Measurements from ENCODE around the gene OR14K1.
"Not testable (repeated sequence)": the region's sequence is repeated elsewhere in the genome, so short reads cannot be mapped to it uniquely, and the experiment has no call there.

The OR14K1 gene
- 0 reads per million in 9 experiments for total RNA-seq

- Mint-ChIP-seq H3K4me1 (ENCODE audit: low read depth in 2 of 2) (no peaks in the 10 kb centered on the region), H3K27ac (no peak within 1 kb of the TSS), H3K27me3 (peaks cover 0 to 5% of the 10 kb centered on the region in 2 donors), H3K36me3 (ENCODE audit: insufficient read depth) (peaks cover 3% of the 10 kb centered on the region), H3K4me3 (no peak within 1 kb of the TSS), H3K9me3 (peaks cover 0 to 6% of the 10 kb centered on the region in 2 donors)
- no peak for DNase-seq
- no peak for ATAC-seq (replicated peaks)
Measured at GRCh38 chr1:247738315-247738714, at the start of gene OR14K1. Gene OR14K1, plus strand, starts transcription at chr1:247738615. Its CDS starts 0 bp downstream, at chr1:247738615.

- no peaks in the 10 kb centered on the region for H3K27me3 Mint-ChIP-seq
- ATAC-seq (replicated peaks) (no peak), DNase-seq (no peak)
- no peak overlapping the region for H3K27ac Mint-ChIP-seq
- no peaks in the 10 kb centered on the region for H3K36me3 Mint-ChIP-seq (ENCODE audit: insufficient read depth)
- H3K4me1 Mint-ChIP-seq (ENCODE audit: low read depth in 2 of 2), result no peaks in the 10 kb centered on the region
- H3K9me3 Mint-ChIP-seq, result peaks cover 2 to 7% of the 10 kb centered on the region in 2 donors
- no peak overlapping the region for H3K4me3 Mint-ChIP-seq
Measured at GRCh38 chr1:247701338-247701737, 37.1 kb upstream of the OR14K1 start.

GRCh38 chr1:247710681-247711080 is 27.7 kb upstream of the OR14K1 start:
- H3K27ac Mint-ChIP-seq; DNase-seq; H3K36me3 Mint-ChIP-seq (ENCODE audit: insufficient read depth); ATAC-seq (replicated peaks); H3K4me1 Mint-ChIP-seq (ENCODE audit: low read depth in 2 of 2); H3K27me3 Mint-ChIP-seq; H3K4me3 Mint-ChIP-seq; H3K9me3 Mint-ChIP-seq: not testable (repeated sequence)

GRCh38 chr1:247713753-247714152 is 24.7 kb upstream of the OR14K1 start:
- Mint-ChIP-seq H3K27ac (no peak overlapping the region), H3K9me3 (peaks cover 4 to 6% of the 10 kb centered on the region in 2 donors), H3K4me3 (no peak overlapping the region), H3K4me1 (ENCODE audit: low read depth in 2 of 2) (no peaks in the 10 kb centered on the region), H3K27me3 (no peaks in the 10 kb centered on the region), H3K36me3 (ENCODE audit: insufficient read depth) (no peaks in the 10 kb centered on the region)
- ATAC-seq (replicated peaks) (no peak), DNase-seq (no peak)

GRCh38 chr1:247716546-247716945 is 21.9 kb upstream of the OR14K1 start, which contains the start of gene OR6F1:
Gene OR6F1, minus strand, starts transcription at chr1:247716646. Its CDS starts 3,891 bp downstream, at chr1:247712755.
- DNase-seq (no peak), ATAC-seq (replicated peaks) (no peak)
- no peaks in the 10 kb centered on the region for H3K4me1 Mint-ChIP-seq (ENCODE audit: low read depth in 2 of 2)
- no peaks in the 10 kb centered on the region for H3K27me3 Mint-ChIP-seq
- no peak within 1 kb of the TSS for H3K27ac Mint-ChIP-seq
- no peak within 1 kb of the TSS for H3K4me3 Mint-ChIP-seq
- peaks cover 4% of the 10 kb centered on the region for H3K36me3 Mint-ChIP-seq (ENCODE audit: insufficient read depth)
- H3K9me3 Mint-ChIP-seq, result peaks cover 4 to 6% of the 10 kb centered on the region in 2 donors

DNA sequence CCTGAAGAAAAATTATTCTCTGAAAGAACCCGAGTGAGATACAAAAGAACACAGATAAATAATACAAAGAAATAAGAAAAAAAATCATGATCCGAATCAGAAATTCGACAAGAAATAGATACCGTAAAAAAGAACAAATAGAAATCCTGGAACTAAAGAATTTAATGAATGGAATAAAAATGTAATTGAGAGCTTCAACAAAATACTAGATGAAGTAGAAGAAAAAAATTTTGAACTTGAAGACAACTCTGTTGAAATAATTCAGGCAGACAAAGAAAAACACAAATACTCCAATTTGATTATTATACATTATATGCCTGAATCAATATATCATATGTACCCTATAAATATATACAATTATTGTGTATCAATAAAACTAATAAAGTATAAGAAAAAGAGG is 17.2 kb upstream of the OR14K1 start:
- H3K9me3 Mint-ChIP-seq, result peaks cover 0 to 7% of the 10 kb centered on the region in 2 donors
- no peak overlapping the region for H3K27ac Mint-ChIP-seq

GRCh38 chr1:247740721-247741120 is 2.3 kb downstream of the OR14K1 start:
- Mint-ChIP-seq H3K9me3 (peaks cover 0 to 2% of the 10 kb centered on the region in 2 donors), H3K36me3 (ENCODE audit: insufficient read depth) (no peaks in the 10 kb centered on the region), H3K4me1 (ENCODE audit: low read depth in 2 of 2) (no peaks in the 10 kb centered on the region), H3K27me3 (peaks cover 0 to 5% of the 10 kb centered on the region in 2 donors), H3K27ac (no peak overlapping the region), H3K4me3 (no peak overlapping the region)
- DNase-seq, result no peak
- no peak for ATAC-seq (replicated peaks)

More for the DNA sequence above, 17.2 kb upstream of the OR14K1 start:
- Mint-ChIP-seq H3K36me3 (ENCODE audit: insufficient read depth) (peaks cover 4% of the 10 kb centered on the region), H3K4me3 (no peak overlapping the region), H3K4me1 (ENCODE audit: low read depth in 2 of 2) (no peaks in the 10 kb centered on the region), H3K27me3 (no peaks in the 10 kb centered on the region)
- ATAC-seq (replicated peaks) (no peak), DNase-seq (no peak)

DNA sequence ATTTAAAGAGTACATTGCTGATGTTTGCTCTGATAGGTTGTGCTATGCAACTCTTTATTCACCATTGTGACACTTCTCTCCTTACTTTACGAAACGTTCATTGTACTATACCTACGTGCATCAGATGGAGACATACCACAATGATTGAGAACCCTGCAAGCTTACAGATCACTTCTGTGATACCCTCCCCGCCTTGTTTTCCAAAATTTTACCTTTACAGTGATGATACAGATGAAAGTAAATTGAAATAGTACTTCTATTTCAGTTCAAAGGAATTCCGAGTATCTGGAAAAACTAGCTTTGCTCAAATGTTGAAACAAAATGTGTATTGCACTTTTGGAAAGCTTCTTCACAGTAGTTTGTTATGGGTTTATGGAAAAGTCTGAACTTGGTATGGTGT is 3.3 kb downstream of the OR14K1 start:
- Mint-ChIP-seq H3K4me1 (ENCODE audit: low read depth in 2 of 2) (no peaks in the 10 kb centered on the region), H3K27me3 (peaks cover 0 to 5% of the 10 kb centered on the region in 2 donors), H3K36me3 (ENCODE audit: insufficient read depth) (no peaks in the 10 kb centered on the region), H3K4me3 (no peak overlapping the region), H3K27ac (no peak overlapping the region), H3K9me3 (peaks cover 0 to 2% of the 10 kb centered on the region in 2 donors)
- no peak for DNase-seq
- no peak for ATAC-seq (replicated peaks)

DNA sequence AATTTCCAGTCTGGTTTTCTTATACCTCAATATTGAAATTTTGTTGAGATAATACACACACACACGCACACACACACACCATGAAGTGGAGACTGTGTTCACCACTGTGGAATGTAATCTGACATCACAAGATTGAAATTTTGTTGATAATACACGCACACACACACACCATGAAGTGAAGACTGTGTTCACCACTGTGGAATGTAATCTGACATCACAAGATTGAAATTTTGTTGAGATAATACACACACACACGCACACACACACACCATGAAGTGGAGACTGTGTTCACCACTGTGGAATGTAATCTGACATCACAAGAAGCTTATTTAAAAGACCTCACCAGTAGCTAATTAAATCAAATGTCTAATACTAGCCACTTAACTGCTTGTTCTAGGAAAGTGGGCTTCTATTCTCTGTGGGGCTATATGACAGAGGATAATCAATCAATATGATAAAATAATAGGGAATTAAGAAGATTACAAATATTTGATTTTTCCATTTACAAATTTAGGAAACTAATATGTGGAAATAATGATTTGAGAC is 3.9 kb downstream of the OR14K1 start:
- H3K4me3 Mint-ChIP-seq; H3K4me1 Mint-ChIP-seq (ENCODE audit: low read depth in 2 of 2); H3K27ac Mint-ChIP-seq; H3K9me3 Mint-ChIP-seq; DNase-seq; ATAC-seq (replicated peaks); H3K27me3 Mint-ChIP-seq; H3K36me3 Mint-ChIP-seq (ENCODE audit: insufficient read depth): not testable (repeated sequence)

GRCh38 chr1:247746391-247746935 is 8.0 kb downstream of the OR14K1 start:
- no peaks in the 10 kb centered on the region for H3K4me1 Mint-ChIP-seq (ENCODE audit: low read depth in 2 of 2)
- H3K36me3 Mint-ChIP-seq (ENCODE audit: insufficient read depth), result no peaks in the 10 kb centered on the region
- H3K27me3 Mint-ChIP-seq, result no peaks in the 10 kb centered on the region
- ATAC-seq (replicated peaks), result no peak
- no peak overlapping the region for H3K4me3 Mint-ChIP-seq
- H3K27ac Mint-ChIP-seq, result no peak overlapping the region
- H3K9me3 Mint-ChIP-seq, result peaks cover 0 to 2% of the 10 kb centered on the region in 2 donors
- DNase-seq, result no peak

DNA sequence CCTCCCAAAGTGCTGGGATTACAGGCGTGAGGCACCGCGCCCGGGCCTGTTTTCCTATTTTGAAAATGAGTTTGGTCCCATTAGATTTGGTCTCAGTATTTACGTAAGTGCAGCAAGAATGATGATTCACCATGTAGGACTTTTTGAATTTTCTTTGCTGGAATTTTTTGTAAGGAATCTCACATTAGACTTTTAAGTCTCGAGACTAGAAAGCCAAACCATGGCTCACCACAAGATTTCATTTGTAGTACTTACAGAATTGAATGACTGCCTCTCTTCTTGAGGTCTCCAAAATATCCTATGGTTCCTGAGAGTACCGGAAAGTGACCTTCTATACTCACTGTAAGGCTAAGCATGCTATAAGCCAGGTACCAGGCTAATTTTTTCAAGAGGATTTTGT is 9.2 kb downstream of the OR14K1 start:
- Mint-ChIP-seq H3K4me3 (no peak overlapping the region), H3K27ac (no peak overlapping the region), H3K36me3 (ENCODE audit: insufficient read depth) (no peaks in the 10 kb centered on the region), H3K27me3 (no peaks in the 10 kb centered on the region), H3K4me1 (ENCODE audit: low read depth in 2 of 2) (no peaks in the 10 kb centered on the region), H3K9me3 (peaks cover 0 to 2% of the 10 kb centered on the region in 2 donors)
- DNase-seq (no peak), ATAC-seq (replicated peaks) (no peak)

DNA sequence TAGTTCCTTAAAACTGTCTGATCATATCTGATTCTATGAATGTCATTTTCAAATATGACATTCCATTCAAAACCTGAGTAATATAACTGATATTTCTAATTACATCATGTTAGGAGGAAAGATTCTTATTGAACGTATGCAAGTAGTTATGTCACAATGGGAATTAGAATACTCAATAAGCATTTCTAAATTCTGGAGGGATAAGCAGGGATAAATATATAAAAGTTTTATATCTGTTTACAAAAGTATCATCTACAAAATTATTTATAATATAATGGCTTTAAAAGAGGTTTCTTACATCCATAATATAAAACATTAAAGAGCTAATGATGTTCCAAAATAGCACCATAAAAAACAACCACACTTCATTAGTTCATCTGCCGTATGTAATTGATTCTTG is 9.6 kb downstream of the OR14K1 start, which contains the start of gene OR14A2:
TSS of gene OR14A2 (minus strand) at position 101 of the 400 bp plus-strand sequence.
- Mint-ChIP-seq H3K27me3 (no peaks in the 10 kb centered on the region), H3K36me3 (ENCODE audit: insufficient read depth) (no peaks in the 10 kb centered on the region), H3K4me3 (no peak within 1 kb of the TSS), H3K9me3 (peaks cover 0 to 2% of the 10 kb centered on the region in 2 donors), H3K27ac (no peak within 1 kb of the TSS), H3K4me1 (ENCODE audit: low read depth in 2 of 2) (no peaks in the 10 kb centered on the region)
- DNase-seq, result no peak
- no peak for ATAC-seq (replicated peaks)

- Mint-ChIP-seq H3K27ac (no peak overlapping the region), H3K27me3 (no peaks in the 10 kb centered on the region), H3K4me1 (ENCODE audit: low read depth in 2 of 2) (no peaks in the 10 kb centered on the region), H3K9me3 (peaks cover 0 to 2% of the 10 kb centered on the region in 2 donors), H3K4me3 (no peak overlapping the region), H3K36me3 (ENCODE audit: insufficient read depth) (no peaks in the 10 kb centered on the region)
- no peak for DNase-seq
- ATAC-seq (replicated peaks), result no peak
Measured at GRCh38 chr1:247749870-247750269, 11.5 kb downstream of the OR14K1 start.

- not testable (repeated sequence) for ATAC-seq (replicated peaks); DNase-seq
Measured at GRCh38 chr1:247754311-247754710, 15.9 kb downstream of the OR14K1 start.

More at GRCh38 chr1:247754311-247754710, 15.9 kb downstream of the OR14K1 start:
- H3K27me3 Mint-ChIP-seq; H3K9me3 Mint-ChIP-seq; H3K36me3 Mint-ChIP-seq (ENCODE audit: insufficient read depth); H3K4me3 Mint-ChIP-seq; H3K4me1 Mint-ChIP-seq (ENCODE audit: low read depth in 2 of 2); H3K27ac Mint-ChIP-seq: not testable (repeated sequence)
